ENCODE data around the gene NXN.

NXN gene

DNA sequence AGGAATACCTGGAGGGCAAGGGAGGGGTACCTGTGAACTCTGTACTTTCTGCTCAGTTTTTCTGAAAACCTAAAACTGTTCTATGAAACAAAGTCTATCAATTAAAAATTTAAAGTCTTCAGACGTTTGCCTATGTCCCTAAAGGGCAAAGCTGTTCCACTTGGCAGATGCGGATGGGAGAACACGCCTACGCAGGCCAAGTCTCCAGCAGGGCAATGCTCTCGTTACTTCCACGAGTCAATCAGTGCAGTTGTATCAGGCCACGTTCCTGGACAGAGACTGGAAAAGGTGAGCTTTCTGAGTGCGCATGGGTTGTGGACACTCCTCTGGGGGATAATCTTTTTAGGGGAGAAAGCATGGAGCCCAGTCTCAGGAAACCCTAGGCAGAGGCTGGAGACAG is 86.6 kb downstream of the NXN start:
- TF ChIP-seq, protein P1, sequence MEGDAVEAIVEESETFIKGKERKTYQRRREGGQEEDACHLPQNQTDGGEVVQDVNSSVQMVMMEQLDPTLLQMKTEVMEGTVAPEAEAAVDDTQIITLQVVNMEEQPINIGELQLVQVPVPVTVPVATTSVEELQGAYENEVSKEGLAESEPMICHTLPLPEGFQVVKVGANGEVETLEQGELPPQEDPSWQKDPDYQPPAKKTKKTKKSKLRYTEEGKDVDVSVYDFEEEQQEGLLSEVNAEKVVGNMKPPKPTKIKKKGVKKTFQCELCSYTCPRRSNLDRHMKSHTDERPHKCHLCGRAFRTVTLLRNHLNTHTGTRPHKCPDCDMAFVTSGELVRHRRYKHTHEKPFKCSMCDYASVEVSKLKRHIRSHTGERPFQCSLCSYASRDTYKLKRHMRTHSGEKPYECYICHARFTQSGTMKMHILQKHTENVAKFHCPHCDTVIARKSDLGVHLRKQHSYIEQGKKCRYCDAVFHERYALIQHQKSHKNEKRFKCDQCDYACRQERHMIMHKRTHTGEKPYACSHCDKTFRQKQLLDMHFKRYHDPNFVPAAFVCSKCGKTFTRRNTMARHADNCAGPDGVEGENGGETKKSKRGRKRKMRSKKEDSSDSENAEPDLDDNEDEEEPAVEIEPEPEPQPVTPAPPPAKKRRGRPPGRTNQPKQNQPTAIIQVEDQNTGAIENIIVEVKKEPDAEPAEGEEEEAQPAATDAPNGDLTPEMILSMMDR (IDR thresholded peaks at IDR 0.05; ENCODE audit: extremely low read depth, missing control alignments) = no peak
- DNase-seq (ENCODE audit: low spot score) = no peak

DNA sequence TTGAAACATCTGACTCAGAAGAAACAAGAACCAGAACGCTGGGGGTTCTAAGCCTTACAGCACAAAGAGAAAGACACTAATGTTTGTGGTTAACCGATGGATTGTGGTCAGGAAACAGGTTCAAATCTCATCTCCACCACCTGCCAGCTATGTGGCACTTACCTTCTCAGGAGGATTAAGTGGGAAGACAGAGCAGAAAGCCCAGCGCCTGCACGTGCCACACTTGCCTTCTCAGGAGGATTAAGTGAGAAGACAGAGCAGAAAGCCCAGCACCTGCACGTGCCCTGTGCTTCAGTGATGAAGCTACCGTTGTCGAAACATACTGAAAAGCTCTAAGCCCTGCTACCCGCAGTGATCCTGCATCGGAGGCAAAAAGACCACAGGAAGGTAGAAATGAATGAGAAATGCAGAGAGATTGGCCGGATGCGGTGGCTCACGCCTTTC is 90.6 kb downstream of the NXN start:
- DNase-seq (ENCODE audit: low spot score) = no peak
- TF ChIP-seq, protein P1 (IDR thresholded peaks at IDR 0.05; ENCODE audit: extremely low read depth, missing control alignments) = no peak

DNA sequence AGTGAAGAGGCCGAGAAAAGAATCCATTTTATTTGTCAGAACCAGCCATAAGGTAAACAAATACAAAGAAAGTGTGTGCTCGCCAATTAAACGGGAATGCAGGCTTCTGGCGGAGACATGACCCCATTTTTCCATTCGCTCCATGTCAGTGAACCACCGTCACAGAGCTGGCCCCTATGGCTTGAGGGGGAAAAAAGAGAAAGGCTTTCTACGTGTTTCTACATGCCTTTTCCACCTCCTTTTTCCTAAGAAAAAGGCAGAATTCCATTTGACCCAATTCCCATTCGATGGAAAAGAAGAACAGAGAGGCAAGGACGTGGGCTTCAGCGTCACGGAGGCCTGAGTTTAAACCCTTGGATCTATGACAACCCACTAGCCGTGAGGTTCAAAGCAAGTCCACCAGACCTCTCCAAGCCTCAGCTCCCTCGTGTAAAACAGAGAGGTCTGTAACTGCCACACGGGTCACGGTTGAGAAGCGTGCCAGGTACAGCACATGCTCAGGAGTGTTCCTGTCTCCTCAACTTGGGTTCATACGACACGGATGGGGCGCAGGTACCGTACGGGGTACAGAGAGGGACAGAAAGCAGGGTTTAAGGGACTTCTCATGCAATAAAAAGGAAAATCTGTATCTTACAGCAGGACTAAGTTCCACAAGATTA is 91.9 kb downstream of the NXN start:
- no peak for DNase-seq (ENCODE audit: low spot score)
- TF ChIP-seq, protein P1 (IDR thresholded peaks at IDR 0.05; ENCODE audit: extremely low read depth, missing control alignments) = no peak

DNA sequence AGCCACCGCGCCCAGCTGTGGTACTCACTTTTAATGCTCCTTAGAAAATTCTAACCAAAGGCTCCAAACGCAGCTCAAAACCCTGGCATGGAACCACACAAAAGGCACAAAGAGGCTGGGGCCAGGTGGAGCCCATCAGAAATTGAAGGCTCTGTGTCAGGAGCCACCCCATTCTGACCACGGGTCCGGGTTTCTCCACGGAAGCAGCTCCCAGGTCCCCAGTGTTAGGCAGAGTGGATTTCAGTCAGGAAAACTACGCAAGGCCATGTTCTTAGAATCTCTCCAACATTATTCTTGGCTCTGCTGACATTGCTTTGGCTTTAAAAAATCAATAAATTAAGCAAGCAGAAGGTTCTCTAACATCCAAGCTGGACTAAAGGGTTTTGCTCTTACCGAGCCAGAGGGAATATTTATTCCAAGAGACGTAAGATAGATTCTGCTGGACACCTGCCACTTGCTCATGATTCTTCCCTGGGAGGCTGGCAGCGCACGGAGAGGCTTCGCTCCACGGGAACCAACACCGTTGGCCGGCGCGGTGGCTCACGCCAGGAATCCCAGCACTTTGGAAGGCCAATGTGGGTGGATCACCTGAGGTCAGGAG is 93.5 kb downstream of the NXN start:
- no peak for DNase-seq (ENCODE audit: low spot score)
- TF ChIP-seq, protein P1 (IDR thresholded peaks at IDR 0.05; ENCODE audit: extremely low read depth, missing control alignments) = no peak

DNA sequence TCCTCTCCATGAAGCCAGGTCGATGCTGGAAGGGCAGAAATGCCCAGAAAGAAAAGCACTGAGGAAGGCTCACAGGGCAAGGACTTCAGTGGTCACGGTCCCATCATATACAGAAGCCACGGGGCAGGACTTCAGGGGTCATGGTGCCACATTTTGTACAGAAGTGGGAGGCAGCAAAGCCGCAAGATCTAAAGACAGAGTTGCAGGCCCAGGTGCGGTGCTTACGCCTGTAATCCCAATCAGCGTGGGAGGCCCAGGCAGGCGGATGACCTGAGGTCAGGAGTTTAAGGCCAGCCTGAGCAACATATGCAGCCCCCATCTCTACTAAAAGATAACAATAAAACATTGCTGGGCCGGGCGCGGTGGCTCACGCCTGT is 96.0 kb downstream of the NXN start:
- no peak for DNase-seq (ENCODE audit: low spot score)
- TF ChIP-seq, protein P1 (IDR thresholded peaks at IDR 0.05; ENCODE audit: extremely low read depth, missing control alignments) = no peak

DNA sequence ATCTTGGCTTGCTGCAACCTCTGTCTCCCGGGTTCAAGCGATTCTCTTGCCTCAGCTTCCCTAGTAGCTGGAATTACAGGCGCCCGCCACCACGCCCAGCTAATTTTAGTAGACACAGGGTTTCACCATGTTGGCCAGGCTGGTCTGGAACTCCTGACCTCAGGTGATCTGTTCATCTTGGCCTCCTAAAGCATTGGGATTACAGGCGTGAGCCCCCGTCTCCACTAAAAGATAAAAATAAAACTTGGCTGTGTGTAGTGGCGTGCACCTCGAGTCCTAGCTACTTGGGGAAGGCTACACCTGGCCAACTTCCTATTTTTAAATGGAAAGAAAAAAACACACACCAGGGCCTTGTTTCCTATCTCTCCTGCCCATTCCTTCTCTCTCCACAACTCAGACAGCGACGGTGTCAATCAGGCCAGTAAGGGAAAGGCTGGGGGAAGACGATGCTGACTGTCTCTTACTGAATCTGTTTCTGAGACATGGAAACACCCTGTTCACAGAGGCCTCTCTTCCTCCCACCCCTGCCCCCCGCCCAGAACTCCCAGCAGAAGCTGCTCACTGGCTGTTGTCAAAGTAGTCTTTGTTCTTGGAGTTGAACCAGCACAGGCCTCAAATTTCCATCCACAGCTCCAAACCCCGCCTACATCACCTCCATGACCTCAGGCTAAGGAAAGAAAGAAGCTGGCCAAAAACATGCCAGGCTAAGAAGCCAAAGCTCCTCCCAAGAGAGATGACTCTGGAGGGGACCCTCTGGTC is 96.6 kb downstream of the NXN start:
- TF ChIP-seq, protein P1 (IDR thresholded peaks at IDR 0.05; ENCODE audit: extremely low read depth, missing control alignments) = no peak
- DNase-seq (ENCODE audit: low spot score) = no peak

DNA sequence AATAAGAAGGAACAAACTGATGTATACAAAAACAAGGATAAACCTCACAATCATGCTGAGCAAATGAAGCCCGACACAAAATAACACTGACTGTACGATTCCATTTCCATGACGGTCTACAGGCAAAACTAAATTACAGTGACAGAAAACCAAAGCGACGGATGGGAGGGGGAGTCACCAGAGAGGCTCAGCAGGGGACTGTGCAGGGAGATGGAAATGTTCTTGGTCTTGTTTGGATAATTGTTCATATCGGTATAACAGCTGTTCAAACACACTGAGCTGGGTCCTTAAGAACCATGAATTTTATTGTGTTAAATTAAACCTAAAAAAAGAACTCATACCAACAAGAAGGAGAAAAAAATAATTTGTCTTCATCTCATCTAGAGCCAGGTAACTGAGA is 97.8 kb downstream of the NXN start:
- no peak for DNase-seq (ENCODE audit: low spot score)
- TF ChIP-seq, protein P1 (IDR thresholded peaks at IDR 0.05; ENCODE audit: extremely low read depth, missing control alignments) = no peak

All from GM20000 (cell line).